NK-92 (cell line): ENCODE measurements around the gene HDGF.

ENCODE experiments used
- DNase-seq: peaks from one replicate; lab custom pipeline; 2025; ENCODE audit not compliant: unreplicated experiment; lab: John Stamatoyannopoulos, UW

The HDGF gene

DNA sequence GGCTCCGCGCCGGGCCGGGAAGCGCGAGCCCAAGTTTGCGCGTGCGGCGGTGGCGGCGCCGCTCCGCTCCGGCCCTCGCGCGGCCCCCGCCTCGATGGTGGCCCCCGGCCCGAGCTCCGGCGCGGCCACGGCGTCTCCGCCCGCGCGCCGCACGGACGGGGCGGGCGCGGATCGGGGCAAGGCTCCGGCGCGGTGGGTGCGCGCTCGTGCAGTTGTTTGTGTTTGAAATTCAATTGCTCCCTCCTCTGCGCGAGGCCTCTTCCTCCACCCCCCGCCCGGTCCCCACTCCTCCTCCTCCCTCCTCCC, at the start of gene HDGF:
TSS of gene HDGF (minus strand) at position 225 of the 306 bp plus-strand sequence. CDS start 246 bp downstream, outside the sequence.
- DNase-seq, result no peak

DNA sequence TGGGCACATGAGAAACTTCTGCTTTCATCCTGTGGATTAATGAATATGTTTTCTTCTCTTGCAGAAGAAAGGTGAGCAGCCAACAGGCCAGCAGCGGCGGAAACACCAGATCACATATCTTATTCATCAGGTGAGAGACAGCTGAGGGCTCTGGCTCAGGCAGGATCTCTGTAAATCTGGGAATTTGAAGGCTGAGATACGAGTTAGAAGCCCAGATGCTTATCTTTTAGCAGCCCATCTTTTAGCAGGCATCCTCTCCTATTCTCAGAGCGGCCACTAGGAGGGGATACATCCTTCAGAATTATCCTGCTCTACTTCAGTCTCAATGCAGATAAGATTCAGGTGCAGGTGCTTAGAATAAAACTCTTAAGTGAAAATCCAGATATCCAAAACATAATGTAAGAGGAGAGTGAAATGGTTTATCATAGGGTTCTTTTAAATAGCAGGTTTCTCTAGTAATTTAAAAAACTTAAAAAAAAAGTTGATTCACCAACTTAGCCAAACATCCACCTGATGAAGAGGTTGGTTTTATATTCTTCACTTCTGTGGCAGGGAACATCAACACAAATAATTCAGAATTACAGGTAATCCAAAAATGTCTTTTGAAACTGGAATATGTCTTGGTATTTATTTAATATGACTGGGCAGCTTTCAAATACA, 45.9 kb upstream of the HDGF start:
- DNase-seq, result no peak

DNA sequence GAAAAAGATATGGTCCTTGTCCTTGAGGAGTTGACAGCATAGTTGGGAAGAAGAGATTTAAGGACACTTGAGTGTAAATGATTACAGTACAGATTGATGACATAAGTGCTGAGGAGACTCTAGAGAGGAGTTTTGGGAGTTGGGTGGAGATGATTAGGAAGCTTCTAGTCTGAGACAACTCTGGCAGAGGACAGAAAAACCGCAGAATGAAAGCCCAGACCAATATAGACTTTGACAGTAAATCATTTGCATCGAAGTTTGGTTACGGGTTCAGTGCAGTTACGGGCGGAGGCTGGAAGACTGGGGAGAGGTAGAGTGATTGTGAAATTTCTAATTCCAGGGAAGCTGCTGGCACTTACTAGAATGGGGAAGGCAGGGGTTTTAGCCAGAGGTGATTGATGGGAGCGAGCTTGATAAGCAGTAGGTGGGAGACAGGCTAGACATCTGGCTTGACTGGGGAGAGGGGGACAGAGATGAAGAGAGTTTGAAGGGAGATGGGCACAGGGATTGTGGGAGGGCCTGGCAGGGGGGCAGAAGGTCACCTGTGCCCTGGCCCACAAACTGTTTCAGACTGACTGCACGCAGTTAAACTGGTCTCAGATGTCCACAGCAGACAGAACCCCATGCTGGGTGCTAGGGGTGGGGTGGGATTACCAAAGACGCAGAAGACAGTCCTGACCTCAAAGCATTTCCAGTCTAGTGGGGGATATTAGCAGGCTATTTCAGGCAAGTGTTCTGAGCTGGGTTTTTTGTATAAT, 45.0 kb upstream of the HDGF start:
- no peak for DNase-seq

DNA sequence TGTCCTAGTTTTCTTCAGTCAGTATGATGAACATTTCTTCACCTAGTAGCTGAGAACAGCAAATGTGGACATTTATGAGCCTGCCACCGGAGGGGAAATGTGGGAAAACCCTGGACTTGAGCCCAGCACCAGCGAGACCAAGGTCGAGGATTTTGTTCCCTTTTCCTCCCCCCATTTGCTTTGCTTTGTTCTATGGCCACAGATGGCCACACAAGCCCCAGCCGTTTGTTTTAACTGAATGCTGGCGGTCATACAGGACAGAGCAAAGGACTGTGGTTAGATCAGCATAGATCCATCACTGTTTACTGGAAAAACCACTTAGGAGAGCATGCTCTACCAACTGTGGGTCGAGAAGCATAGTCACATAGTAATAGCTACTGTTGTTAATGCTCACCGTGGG, 44.3 kb upstream of the HDGF start:
- no peak for DNase-seq

DNA sequence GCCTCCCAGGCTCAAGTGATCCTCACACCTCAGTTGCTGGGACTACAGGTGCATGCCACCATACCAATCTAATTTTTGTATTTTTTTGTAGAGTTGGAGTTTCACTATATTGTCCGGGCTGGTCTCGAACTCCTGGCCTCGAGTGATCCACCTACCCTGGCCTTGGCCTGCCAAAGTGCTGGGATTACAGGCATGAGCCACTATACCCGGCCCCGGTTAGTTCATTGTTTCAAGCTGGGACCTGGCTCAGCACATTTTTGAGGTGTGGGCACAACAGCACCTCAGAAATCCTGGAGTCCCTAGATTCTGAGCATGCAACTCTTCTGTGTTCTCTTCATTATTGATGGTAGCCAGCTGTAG, 43.9 kb upstream of the HDGF start:
- no peak for DNase-seq

DNA sequence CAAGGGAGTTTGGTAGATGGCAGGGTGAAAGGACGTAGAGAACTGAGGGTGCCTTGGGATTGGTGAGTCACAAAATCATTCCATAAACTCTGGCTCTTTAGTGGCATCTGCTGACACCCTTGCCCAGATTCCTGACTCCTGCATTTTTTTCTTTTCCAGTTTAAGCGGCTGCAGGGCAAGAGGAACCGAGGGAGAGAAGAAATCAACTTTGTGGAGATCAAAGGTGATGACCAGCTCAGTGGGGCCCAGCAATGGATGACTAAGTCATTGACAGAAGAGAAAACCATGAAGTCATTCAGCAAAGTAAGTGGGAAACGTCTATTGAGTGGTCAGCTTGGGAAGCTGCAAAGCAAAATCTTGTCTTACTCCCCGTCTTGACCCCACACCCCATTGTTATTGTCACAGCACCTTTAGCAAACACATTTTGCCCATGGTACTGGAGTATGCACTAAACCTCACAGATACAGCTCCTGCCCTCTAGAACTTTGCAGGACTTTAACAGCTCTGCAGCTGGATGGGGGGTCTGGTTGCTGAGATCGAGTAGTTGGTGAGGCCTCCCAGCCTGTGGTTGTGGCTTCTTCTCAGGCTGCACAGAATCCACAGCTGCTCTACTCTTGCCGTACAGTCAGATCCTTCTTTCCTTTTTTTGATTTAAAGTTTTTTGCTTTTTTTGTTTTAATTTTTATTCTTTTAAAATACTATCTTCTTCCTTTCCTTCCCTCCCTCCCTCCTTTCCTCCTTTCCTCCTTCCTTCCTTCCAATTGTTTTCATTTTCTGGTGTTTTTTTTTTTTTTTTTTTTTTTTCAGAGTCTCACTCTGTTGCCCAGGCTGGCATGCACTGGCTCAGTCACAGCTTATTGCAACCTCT, 43.3 kb upstream of the HDGF start:
- no peak for DNase-seq

DNA sequence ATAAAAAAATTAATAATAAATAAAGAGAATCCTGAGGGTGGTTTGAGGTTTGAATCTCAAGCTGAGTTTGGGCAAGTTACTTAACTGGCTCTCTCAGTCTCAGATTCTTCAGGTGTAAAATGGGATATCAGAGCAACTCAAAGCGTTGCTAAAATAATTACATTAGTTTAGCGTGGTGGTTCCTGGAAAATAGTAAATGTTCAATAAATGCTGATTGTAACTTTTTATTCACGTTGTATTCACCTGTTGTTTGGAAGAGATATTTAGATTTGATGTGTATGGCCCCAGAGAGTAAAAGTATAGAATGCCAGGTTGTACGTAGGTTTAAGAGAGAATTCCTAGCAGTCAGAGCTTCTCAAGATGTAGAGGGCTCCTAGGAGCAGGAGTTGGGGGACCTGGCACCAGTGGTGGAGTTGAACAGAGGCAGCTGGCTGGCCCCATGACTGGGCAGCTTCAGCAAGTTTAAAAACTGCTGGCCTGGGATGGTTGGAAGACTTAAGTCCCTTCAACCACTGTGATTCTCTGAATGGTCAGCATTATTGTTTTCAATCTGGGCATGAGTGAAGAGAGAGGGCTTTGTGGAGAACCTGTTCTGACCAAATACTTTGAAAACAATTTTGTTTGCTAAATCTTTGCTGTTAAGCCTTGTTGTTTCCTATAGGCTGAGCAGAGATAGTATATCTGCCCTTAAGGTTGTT, 38.3 kb upstream of the HDGF start:
- DNase-seq, result no peak

DNA sequence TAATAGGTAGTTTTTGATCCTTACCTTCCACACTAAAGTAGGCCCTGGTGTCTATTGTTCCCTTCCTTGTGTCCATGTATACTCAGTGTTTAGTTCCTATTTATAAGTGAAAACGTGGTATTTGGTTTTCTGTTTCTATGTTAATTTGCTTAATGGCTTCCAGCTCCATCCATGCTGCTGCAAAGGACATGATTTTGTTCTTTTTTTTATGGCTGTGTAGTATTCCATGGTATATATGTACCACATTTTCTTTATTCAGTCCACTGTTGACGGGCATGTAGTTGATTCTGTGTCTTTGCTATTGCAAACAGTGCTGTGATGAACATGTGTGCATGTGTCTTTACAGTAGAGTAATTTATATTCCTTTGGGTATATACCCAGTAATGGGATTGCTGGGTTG, 36.7 kb upstream of the HDGF start:
- DNase-seq, result no peak

DNA sequence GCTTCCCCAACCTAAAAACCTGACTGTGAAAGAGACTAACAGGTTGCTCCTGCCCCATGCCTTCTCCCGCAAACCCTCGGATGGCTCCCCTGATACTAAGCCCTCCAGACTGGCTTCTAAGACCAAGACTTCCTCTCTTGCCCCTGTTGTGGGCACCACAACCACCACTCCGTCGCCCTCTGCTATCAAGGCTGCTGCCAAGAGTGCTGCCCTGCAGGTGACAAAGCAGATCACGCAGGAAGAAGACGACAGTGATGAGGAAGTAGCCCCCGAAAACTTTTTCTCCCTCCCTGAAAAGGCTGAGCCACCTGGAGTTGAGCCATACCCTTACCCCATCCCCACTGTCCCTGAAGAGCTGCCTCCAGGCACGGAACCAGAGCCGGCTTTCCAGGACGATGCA, 35.2 kb upstream of the HDGF start:
- DNase-seq, result no peak

DNA sequence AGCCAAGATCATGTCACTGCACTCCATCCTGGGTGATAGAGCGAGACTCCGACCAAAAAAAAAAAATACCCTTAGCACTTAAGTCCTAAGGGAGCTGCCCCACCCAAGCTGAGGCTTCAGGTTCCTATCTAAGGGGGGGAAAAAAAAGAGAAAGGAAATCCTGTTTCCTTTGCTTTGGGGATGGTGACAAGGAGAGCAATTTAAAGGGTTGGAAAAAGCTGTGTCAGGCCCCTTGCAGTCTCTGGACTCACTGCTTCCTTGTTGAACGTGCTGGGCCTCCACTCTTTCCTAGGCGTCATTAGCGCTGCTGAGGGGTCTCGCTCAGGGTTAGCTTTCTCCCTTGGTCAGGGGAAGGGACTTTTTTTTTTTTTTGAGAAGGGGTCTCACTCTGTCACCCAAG, 34.0 kb upstream of the HDGF start:
- no peak for DNase-seq

DNA sequence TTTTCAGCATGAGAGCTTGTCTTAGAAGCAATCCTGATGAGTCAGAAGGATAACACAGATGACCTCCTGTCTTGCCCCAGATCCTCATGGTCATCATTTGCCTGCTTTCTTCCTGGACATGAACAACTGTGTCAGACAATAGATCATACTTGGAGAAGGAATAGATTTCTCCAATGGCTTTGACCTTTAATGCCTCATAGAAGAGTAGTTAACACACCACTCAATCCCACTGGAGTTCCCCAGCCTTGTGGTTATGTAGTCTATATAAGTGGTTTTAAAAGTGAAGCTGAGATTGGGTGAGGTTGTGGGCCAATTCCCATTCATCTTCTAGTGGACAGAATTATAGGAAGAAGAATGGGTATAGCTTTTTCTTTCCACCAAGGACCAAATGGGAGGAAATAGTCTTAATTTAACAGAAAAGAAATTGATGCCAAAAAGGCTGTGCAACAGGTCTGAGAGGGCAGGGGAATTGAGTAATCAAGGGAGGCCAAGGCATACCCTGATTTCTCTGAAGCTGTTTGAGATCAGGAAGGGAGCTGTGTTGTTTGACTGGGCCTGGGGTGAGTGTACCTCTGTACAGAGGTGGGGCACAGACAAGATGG, 30.2 kb upstream of the HDGF start:
- DNase-seq, result no peak

DNA sequence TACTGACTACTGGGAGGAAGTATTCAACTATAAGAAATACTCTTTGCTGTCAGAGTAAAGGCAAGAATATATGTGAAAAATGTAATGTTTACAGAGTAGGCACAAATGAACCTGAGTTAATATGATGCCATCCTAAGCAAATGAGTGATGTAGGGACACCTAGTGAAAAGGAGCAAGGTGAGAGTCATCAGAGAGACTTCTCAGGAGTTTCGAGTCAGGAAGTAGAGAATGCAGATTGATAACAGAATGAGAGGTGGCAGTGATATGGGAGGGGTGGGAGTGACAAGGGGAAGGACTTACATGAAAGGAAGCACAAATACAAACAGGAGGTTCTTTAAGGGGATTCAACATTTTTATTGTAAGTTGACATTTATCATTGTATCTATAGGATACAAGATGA, 26.1 kb upstream of the HDGF start:
- DNase-seq, result no peak

DNA sequence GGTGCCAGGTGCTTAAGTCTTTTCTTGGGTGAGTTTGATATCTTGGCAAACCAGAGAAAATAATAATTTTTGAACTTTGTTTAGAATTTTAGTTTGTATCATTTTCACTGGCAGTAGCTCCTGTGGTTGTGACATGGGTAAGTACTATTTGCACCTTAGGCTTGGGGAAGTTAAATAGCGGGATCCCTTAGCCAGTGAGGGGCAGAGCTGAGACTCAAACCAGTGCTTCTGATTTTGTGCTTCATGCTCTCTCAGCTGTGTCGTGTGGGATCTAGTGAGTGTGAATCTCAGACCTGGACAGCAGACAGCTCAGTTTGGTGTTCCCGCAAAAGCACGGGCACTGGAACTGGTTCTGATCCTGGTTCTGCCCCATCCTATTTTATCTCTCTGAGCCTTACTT, 25.5 kb upstream of the HDGF start:
- DNase-seq, result no peak

DNA sequence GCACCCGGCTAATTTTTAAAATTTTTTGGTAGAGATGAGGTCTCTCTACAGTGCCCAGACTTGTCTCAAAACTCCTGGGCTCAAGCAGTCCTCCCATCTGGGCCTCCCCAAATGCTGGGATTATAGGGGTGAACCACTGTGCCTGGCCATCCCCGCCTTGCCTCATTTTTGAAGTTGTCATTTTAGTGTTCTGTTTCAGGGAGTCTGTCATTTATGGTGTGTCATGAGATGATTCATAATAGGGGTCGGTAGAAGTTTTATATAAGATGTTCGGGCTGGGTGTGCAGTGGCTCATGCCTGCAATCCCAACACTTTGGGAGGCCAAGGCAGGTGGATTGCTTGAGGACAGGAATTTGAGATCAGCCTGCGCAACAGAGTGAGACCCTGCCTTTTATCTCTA, 24.3 kb upstream of the HDGF start:
- no peak for DNase-seq

DNA sequence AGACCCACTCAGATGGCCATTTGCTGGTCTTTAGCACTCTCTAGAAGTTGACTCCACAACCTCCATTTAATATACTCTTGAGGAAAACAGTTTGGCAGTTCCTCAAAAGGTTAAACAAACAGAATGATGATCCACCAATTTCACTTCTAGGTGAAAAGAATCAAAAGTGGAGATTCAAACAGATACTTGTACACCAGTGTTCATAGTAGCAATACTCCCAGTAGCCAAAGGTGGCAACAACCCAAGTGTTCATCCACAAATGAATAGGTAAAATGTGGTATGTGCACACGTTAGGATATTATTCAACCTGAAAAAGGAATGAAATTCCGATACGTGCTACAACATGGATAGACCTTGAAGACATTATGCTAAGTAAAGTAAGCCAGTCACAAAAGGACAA, 22.1 kb upstream of the HDGF start:
- no peak for DNase-seq

DNA sequence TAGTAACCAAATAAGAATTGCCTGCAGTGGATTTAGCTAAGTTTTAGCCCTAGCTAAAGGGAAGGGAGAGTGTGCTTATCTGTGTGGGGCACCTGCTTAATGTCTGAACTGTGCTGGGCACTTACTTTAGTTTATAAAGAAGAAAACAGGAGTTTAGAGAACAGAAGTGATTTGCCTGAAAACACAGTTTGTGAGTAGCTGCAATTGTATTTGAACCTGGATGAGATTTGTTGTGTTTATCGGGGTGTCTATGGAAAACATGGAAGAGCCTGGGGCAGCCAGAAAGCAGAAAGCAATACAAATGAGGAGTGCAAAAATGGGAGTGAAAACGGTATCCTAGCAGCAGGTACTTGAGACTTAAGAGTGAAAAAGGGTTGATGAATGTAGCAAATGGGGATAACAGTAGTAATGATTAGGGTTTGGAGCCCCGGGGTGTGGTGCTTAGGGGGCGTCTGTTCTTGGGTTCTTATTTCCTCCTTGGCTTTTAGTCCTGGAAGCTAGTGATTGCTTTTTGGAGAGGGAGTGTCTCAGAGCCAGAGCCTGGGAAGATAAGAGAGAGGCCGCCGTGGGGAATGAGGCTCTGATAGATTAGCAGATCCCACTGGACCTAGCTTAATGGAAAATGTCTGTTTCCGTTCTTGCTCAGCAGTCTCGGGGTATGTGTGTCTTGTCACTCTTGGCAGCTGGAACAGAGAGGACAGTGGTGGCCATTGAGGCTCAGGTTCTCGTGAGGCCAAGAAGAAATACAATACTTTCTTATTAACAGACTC, 21.4 kb upstream of the HDGF start:
- no peak for DNase-seq

DNA sequence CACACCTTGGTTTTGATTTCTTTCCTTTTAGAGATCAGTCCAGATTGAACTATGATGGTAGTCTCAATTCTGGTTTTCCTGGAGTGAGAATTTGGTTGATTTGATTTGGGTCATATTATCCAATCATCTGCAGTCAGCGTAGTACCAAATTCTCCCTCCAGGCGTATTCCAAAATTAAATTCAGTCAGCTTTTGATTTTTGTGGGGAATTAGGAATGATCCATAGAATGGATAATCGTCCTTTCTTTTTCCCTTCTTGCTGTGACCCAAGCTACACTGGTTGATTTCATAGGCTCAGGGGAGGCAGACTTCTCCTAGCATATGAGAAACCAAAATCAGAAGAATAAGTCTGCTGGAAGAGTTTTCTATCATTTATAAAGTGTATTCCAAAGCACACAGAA, 20.7 kb upstream of the HDGF start:
- DNase-seq, result no peak

DNA sequence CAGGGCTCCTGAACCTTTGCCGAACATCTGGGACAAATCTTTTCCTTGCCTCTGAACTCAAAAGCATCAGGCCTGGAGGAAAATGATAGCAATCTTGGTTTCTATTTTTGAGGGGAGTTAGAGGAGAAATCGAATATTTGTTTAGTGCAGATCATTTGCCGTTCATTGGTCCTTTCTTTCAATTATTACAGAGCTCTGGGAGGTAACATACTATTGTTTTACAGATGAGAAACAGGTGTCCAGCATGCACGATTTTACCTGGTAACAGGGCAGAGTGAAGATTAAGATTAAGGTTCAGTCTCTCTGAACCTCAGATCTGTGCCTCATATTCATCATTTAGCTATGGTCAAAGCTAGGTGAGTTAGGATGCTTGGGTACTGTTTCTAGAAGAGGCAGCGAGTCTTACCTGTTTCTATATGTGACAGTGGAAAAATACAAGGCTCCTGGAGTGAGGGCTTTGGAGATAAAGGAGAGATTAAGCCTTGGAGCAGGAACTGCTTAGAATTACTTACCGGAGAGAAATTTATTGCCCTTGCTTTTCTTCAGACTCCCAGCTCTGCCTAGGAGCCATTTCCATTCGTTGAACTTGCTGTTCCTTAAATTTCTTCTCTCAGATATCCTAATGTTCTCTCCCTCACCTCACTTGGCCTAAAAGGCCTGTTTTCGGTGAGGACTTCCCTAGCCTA, 17.3 kb upstream of the HDGF start:
- no peak for DNase-seq

DNA sequence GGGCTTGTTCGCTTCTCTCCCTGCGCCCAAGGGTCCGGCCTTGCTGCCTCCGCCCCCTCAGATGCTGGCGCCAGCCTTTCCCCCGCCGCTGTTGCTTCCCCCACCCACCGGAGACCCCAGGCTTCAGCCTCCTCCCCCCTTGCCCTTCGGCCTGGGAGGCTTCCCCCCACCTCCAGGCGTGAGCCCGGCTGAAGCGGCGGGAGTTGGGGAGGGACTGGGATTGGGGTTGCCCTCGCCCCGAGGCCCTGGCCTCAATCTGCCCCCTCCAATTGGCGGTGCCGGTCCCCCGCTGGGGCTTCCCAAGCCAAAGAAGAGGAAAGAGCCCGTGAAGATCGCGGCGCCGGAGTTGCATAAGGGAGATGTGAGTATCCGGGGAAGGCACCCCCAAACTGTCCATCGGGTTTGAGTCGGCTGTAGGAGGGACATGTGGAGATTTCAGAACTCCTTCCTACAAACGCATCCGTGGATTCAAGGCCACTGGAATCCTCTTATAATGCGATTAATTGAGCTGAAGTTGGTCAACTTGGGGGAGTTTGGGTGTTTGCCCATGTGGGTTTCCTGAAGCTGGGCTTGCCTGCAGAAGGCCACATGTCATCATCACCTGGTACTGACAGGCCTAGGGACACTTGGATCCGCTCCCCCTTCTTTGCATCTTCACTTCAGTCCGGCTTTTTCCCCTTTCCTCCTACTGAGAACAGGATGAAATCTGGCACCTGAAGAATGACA, 16.6 kb upstream of the HDGF start:
- no peak for DNase-seq
